Gastroesophageal sphincter (tissue), 3 donors: ENCODE data around the gene CASQ2.

Experiments used
- CTCF ChIP-seq, 4 experiments: fragments of 200-600 bp in 2 of 4; fragments of 450-650 bp in 2 of 4; sonication (generic) in 1 of 4; IDR thresholded peaks; one replicate each; pipeline ENCODE4 v1.5.1; 2017 to 2019; ENCODE audit warnings: antibody characterized with exemption in 4 of 4, mild to moderate bottlenecking in 2 of 4, moderate library complexity in 2 of 4
- EP300 ChIP-seq: sonication (generic); formaldehyde crosslinking; IDR thresholded peaks from one replicate; pipeline ENCODE4 v1.6.1; 2017; ENCODE audit warnings: antibody characterized with exemption, mild to moderate bottlenecking
- POLR2A ChIP-seq, 2 donors: fragments of 450-650 bp; IDR thresholded peaks; one replicate each; pipeline ENCODE4 v1.6.1; 2017; ENCODE audit warnings: antibody characterized with exemption in 2 of 2, mild to moderate bottlenecking in 2 of 2, moderate library complexity in 1 of 2
- POLR2AphosphoS5 ChIP-seq: sonication (generic); formaldehyde crosslinking; IDR thresholded peaks from one replicate; pipeline ENCODE4 v1.6.1; 2017; ENCODE audit warnings: antibody characterized with exemption

GRCh38 chr1:115791816-115792215, 23.3 kb upstream of the CASQ2 start:
- TF ChIP-seq CTCF (IDR thresholded peaks at IDR 0.05) (no peak), POLR2AphosphoS5 (no peak), POLR2A (IDR thresholded peaks at IDR 0.05) (no peak), EP300 (no peak)
